ENCODE measurements around the gene DNAI4.
"Not testable (repeated sequence)": the region's sequence is repeated elsewhere in the genome, so short reads cannot be mapped to it uniquely, and the experiment has no call there.

Gene DNAI4

GRCh38 chr1:66924756-66925557, at the start of gene DNAI4, which contains the start of gene MIER1:
DNAI4 (minus strand) TSS chr1:66924856; CDS start chr1:66924831, 25 bp downstream.
MIER1 (plus strand) TSS chr1:66924990; CDS start chr1:66925029, 39 bp downstream.
- peak; percentile 99 for DNase-seq (ENCODE audit: low spot score)

DNA sequence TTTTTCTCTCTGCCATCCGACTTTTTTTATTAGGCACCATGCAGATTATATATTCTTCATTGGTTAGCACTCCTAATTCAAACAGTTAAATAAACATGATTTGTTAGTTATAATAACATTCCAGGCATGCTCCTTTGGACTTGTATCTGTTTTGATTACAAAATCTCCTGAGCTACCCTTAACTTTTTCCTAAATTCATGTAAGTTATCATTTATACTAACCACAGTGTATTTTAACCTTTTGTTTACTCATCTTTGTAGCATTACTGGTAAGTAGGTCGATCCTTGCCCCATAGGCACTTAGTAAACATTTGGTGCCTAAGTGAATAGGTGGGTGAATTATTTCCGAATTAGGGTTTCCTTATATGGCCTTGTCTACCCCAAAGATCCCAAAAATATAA, 43.9 kb upstream of the DNAI4 start:
- DNase-seq (ENCODE audit: low spot score) = no peak

DNA sequence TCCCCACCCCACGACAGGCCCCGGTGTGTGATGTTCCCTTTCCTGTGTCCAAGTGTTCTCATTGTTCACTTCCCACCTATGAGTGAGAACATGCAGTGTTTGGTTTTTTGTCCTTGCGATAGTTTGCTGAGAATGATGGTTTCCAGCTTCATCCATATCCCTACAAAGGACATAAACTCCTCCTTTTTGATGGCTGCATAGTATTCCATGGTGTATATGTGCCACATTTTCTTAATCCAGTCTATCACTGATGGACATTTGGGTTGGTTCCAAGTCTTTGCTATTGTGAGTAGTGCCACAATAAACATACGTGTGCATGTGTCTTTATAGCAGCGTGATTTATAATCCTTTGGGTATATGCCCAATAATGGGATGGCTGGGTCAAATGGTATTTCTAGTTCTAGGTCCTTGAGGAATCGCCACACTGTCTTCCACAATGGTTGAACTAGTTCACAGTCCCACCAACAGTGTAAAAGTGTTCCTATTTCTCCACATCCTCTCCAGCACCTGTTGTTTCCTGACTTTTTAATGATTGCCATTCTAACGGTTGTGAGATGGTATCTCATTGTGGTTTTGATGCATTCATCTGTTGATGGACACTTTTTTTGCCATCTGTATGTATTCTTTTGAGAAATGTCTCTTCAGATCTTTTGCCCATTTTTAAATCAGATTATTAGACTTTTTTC, 41.7 kb upstream of the DNAI4 start:
- not testable (repeated sequence) for DNase-seq (ENCODE audit: low spot score)

GRCh38 chr1:66957938-66958337, 33.3 kb upstream of the DNAI4 start:
- DNase-seq (ENCODE audit: low spot score) = no peak

- no peak for DNase-seq (ENCODE audit: low spot score)
These were observed 29.6 kb upstream of the DNAI4 start for GRCh38 chr1:66954208-66954607.

DNA sequence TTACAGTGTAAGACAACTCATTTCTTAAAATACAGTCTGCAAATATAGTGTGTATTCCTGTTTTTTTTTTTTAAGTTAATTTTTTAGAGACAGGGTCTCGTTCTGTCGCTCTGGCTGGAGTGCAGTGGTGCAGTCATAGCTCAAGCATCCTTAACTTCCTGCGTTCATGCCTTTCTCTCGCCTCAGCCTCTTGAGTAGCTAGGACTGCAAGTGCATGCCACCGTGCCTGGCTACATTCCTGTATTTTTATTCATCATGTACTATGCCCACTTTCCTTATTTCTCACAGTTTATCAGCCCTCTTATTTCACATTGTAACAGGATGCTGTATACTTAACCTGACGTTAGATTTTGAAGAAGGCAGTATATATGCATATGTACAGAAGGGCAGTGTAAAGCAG, 26.9 kb upstream of the DNAI4 start:
- DNase-seq (ENCODE audit: low spot score) = no peak

DNA sequence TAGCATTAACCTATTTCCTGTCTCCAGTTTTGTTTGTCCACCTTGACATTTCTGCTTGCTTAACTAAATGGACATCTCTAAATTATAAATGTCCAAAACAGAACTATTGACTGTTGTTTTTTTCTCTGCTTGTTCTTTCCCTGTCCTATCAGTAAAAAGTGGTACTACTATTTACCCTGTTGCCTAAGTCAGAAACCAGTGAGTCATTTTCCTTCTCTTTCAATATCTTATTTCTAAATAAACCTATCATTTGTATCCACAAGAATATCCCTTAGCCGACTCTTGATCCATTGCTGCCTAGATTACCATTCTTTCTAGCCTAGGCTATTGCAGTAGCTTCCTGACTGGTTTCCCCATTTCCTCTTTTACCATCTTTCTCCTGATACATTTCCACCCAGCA, 22.6 kb upstream of the DNAI4 start:
- DNase-seq (ENCODE audit: low spot score) = no peak

DNA sequence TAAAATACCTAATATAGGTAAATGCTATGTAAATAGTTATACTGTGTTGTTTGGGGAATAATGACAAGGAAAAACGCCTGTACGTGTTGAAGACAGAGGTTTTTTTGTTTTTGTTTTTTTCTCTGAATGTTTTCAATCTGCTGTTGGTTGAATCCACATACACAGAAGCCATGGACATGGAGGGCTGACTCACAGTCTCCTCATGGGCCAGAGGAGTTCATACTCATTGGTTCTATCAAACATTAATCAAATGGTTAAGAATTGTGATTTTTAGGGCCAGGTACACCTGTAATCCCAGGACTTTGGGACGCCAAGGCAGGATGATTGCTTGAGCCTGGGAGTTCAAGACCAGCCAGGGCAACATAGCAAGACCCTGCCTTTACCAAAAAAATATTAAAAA, 20.7 kb upstream of the DNAI4 start:
- no peak for DNase-seq (ENCODE audit: low spot score)

DNA sequence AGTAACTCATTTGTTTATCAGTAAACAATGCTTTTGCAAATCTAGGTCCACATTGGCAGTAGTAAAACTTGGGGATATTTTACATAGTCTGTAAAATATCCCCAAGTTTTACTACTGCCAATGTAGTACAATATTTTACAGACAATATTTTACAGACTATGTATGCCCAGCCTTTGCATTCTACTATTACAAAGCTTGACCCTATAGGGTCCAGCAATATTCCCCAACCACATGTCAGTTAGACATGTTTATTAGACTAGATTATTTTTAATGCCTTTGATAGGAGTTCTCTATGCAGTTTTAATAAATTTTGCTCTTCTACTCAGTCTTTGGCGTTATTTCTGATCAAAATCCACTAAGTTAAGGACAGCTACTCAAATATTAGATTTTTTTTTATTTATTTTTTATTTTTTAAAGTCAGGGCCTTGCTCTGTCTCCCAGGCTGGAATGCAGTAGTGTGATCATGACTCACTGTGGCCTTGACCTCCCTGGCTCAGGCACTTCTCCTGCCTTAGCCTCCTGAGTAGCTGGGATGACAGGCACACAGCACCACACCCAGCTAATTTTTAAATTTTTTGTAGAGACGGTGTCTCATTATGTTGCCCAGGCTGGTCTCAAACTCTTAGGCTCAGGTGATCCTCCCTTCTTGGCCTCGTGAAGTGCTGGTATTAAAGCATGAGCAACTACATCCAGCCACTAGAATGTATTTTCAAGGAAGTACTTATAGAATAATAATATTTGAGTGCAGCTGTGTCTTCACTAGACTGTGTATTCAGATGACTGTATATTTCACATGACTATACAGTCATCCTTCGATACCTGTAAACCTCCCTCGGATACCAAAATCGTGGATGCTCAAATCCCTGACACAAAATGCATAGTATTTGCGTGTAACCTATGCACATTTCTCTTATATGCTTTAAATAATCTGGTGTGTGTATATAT, 19.9 kb upstream of the DNAI4 start:
- DNase-seq (ENCODE audit: low spot score) = peak; percentile 52

DNA sequence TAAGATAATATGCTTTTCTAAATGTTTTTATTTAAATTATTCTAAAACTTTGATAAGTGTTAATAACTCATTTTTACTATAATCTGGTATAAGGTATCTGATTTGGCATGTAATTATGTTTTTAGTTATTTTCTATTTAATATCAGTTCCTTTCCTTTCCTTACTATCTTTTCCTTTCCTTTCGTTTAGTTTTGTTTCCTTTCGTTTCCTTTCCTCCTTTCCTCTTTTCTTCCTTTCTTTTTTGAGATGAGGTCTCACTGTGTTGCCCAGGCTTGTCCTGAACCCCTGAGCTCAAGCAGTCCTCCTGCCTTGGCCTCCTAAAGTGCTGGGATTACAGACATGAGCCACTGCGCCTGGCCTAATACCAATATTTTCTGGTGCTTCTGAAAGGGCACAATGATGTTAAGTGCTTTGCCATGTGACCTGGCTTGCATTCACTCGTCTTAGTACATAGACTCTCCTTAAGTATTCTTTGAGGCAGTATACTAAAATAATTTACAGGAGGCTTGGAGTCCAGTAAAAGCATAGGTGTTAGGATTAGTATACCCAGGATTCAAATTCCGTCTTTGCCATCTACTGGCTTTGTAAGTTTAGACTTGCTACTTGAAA, 18.8 kb upstream of the DNAI4 start:
- no peak for DNase-seq (ENCODE audit: low spot score)

DNA sequence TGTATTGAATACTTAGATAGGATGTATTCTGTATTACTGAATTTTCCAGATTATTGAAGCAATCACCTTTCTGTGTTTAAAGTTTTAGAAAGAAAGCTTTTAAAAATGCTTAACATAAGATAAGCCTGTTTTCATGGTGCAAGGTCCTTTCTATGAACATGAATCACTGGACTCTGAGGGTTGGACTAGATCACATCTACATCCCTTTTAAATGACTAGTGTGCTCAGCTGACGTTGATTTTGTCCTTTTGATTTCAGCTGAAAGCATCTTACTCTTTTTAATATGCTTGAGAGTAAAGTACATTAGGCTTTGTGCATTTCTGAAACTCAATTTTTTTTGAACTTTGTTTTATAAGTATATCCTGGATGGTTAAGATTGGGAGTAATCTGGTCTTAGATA, 16.3 kb upstream of the DNAI4 start:
- no peak for DNase-seq (ENCODE audit: low spot score)

GRCh38 chr1:66938613-66939012, 14.0 kb upstream of the DNAI4 start:
- DNase-seq (ENCODE audit: low spot score) = no peak

DNA sequence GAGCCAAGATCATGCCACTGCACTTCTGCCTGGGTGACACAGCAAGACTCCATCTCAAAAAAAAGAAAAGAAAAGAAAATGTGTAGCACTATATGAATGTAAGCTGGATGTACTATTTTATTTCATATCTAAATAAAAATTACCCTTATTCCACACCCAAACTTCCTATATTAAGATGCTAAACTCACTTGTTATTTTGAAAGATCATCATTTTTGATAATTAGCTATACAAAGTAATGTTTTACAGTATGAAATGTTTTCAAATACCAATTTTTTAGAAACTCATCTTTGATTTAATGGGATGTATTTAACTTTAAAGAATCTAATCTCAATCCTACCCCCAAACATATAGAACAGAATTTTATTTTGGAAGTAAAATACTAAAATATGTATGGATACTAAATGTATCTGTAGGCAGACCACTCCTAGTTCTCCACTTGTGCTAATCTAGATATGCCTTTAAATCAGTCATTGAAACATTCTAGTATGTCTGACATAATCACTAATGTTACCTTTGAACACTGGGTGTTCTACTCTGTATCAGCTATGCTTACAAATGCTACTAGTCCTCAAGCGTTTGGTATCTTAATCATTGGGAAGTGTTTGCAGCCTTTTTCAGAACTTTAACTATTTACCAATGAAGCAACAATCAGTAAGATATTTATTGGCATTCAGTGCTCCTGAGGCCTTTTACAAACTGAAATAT, 13.0 kb upstream of the DNAI4 start:
- no peak for DNase-seq (ENCODE audit: low spot score)

- DNase-seq (ENCODE audit: low spot score) = no peak
These were observed 9.4 kb upstream of the DNAI4 start for GRCh38 chr1:66933887-66934700.

- no peak for DNase-seq (ENCODE audit: low spot score)
These were observed 7.6 kb upstream of the DNAI4 start for GRCh38 chr1:66932291-66932690.

DNA sequence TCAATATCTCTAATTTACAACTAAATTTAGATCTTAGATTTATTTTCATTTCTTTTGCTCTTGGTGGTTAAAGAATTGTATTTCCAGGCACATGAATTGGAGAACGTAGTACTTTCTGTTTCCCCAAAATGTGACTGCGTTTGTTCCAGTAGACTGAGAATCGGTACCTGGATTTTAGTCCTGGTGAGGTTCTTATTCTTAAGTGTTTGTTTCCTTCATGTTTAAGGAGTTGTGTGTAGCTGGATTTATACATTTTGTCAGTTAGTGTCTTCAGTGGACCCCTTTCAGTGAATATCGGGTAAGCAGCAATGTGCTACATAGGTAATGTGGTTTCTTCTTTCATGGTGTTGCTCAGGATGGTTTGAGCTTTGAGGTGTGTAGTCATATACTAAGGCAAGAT, 6.9 kb upstream of the DNAI4 start:
- no peak for DNase-seq (ENCODE audit: low spot score)

GRCh38 chr1:66930823-66931174, 6.1 kb upstream of the DNAI4 start:
- DNase-seq (ENCODE audit: low spot score) = no peak

DNA sequence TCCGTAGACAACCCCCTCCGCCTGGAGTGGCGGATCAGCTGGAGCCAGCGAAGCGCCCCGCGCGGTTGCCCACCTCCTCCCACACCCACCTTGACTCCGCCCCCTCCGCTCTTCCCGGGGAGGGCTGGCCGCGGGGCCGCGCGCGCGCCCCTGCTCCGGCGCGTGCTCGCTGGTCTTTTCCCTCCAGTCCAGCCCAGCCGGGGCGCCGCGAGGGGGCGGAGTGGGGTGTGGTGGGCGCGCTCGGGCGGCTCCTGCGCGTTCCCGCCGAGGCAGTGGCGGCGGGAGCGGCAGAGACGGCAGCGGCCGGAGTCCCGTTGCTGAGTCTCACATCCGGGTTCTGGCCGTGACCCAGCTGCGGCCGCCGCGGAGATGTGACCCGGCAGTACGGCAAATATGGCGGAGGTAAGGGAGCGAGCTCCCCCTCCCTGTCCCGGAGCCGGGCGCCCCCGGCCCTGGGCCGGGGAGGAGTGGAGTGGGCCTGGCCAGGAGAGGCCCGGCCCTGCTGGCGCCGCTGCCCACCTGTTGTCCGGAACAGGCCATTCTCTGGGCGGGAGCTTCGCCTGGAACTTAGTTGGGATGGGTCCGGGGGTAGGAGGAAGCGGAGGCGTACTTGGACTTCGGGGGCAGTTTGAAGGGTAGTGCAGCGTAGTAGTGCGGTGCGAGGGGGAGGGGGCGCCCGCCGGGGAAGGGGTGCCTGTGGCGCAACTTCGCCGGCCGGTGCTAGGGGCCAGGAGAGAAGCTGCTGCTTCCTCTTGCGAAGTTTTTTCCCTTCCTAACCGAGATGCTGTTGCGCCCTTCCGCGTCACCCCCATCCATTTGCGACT, 5.6 kb upstream of the DNAI4 start:
- peak; percentile 92 for DNase-seq (ENCODE audit: low spot score)

DNA sequence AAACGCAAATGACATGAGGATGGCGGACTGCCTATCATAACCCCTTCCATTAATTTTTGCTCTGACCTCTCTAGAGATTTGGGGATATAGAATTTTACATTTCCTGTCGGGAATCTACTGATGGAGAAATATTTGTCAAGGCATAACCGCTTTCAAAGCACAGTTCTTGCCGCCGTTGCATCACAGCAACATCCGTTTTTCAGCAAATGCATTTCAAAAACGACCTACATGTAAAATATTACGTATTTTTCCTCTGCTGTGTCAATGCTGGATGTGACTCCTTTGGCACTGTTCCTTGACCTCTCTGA, 5.0 kb upstream of the DNAI4 start:
- no peak for DNase-seq (ENCODE audit: low spot score)

DNA sequence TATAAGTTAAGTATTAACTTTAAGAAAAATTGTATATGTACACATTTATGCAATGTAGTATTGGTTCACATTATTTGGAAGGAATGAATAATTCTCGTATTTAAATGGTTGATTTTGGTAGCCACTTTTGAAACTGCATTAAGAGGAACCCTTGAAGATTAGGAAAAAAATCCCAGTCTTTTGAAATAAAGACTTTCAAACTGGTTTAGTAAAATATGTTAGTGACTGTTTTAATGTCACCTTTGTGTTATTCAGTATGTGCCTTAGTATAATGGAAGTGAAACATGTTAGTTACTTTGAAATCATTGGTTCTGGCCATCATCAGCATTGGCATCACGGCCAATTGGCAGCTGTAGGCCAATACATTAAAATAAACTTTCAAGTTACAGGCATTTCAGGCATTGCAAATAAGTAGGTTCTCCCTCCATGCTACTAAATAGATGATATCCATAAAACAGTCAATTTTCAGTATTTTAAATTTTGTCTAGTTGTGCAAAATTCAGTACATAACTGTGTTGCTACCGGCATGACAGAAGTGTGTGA, 4.6 kb upstream of the DNAI4 start:
- DNase-seq (ENCODE audit: low spot score) = no peak

All from LoVo (cell line).